LNCaP clone FGC (cell line): ENCODE measurements around the gene ZBTB32.
"Not testable (repeated sequence)": the region's sequence is repeated elsewhere in the genome, so short reads cannot be mapped to it uniquely, and the experiment has no call there.

Experiments used
- DNase-seq: peaks from one replicate; pipeline ENCODE4 v3.0.0-alpha.2; 2011; ENCODE audit warnings: low read depth
- H3K4me3 ChIP-seq: 2 replicates; pipeline ENCODE4 v1.5.1; 2011; ENCODE audit warnings: mild to moderate bottlenecking, low read depth, low read length, control low read depth
- CTCF ChIP-seq: IDR thresholded peaks from 2 replicates; pipeline ENCODE4 v1.5.1; 2012; ENCODE audit warnings: mild to moderate bottlenecking; ENCODE audit not compliant: control insufficient read depth, insufficient read depth; ENCODE audit errors: extremely low read depth

ZBTB32 gene, protein sequence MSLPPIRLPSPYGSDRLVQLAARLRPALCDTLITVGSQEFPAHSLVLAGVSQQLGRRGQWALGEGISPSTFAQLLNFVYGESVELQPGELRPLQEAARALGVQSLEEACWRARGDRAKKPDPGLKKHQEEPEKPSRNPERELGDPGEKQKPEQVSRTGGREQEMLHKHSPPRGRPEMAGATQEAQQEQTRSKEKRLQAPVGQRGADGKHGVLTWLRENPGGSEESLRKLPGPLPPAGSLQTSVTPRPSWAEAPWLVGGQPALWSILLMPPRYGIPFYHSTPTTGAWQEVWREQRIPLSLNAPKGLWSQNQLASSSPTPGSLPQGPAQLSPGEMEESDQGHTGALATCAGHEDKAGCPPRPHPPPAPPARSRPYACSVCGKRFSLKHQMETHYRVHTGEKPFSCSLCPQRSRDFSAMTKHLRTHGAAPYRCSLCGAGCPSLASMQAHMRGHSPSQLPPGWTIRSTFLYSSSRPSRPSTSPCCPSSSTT

DNA sequence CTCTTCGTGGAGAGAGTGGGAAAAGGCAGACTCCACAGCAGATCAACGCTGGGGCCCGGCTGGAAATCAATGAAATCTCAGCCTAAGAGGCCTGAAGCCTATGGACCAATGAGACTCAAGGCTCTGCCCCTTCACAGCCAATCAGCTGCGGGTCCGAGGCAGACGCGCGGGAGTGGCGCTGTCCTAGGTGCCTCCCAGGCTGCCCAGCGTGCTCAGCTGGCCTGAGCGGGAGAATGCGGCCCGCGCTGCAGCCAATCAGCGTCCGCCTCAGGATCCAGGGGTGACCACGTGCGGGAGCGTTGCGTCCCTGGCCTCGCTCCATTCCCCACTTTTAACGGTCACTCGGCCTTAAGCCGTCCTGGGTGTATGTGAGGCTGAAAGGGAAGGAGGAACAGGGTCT lies at the start of gene ZBTB32:
Gene ZBTB32 (plus strand): TSS at position 341 of the 400 bp plus-strand sequence. CDS start 10,069 bp downstream, outside the sequence.
- TF ChIP-seq CTCF: no peak
- DNase-seq: no peak
- no peak within 1 kb of the TSS for H3K4me3 ChIP-seq

DNA sequence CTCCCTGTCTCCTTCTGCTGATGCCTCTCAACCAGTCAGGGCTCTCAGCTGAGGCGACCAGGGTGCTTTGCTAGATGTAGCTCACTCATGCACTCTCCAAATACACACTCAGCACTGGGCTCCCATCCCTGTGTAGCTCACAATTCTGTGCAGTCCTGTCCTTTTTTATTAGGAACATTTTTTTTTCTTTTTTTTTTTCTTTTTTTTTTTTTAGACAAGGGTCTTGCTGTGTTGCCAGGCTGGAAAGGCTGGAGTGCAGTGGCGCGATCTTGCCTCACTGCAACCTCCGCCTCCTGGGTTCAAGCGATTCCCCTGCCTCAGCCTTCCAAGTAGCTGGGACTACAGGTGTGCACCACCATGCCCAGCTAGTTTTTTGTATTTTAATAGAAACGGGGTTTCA lies 49.5 kb upstream of the ZBTB32 start:
- H3K4me3 ChIP-seq, DNase-seq: not testable (repeated sequence)

GRCh38 chr19:35655600-35655999 lies 48.8 kb upstream of the ZBTB32 start:
- H3K4me3 ChIP-seq: no peak overlapping the region
- no peak for TF ChIP-seq CTCF
- DNase-seq: no peak

- no peak overlapping the region for H3K4me3 ChIP-seq
- TF ChIP-seq CTCF: no peak
- no peak for DNase-seq
These were observed 47.7 kb upstream of the ZBTB32 start for GRCh38 chr19:35656700-35657099.

GRCh38 chr19:35657904-35658700 lies 46.3 kb upstream of the ZBTB32 start:
- no peak for TF ChIP-seq CTCF
- no peak overlapping the region for H3K4me3 ChIP-seq
- no peak for DNase-seq

- no peak for TF ChIP-seq CTCF
- DNase-seq: no peak
- no peak overlapping the region for H3K4me3 ChIP-seq
These were observed 42.4 kb upstream of the ZBTB32 start for GRCh38 chr19:35661995-35662340.

GRCh38 chr19:35663981-35664380 lies 40.4 kb upstream of the ZBTB32 start:
- no peak for TF ChIP-seq CTCF
- H3K4me3 ChIP-seq: no peak overlapping the region
- DNase-seq: no peak
